ENCODE results near the gene KLK7.
"Not testable (repeated sequence)": the region's sequence is repeated elsewhere in the genome, so short reads cannot be mapped to it uniquely, and the experiment has no call there.

KLK7 gene

DNA sequence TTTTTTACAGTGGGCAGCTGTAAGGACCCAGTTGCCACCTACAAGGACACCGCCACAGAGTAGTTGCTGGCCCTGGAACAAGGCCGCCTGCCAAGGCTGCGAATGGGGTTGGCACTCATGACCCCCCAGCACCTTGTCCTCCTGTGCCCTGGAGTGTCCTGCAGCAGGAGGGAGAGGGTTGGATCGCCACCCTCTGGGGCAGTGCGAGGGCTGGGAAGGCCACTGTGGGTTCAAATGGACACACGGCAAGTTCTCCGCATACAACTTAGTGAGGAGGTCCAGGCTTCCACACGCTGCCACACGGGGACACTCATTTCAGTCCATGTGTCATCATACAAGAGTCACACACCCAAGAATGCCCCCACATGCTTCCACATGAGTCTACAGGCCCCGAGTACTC, 16.7 kb upstream of the KLK7 start:
- H3K27ac ChIP-seq (ENCODE audit: low read depth, low read length, severe bottlenecking): no peak overlapping the region
- no peaks in the 10 kb centered on the region for H3K9me3 ChIP-seq (ENCODE audit: control insufficient read depth, low read length)
- no peaks in the 10 kb centered on the region for H3K4me1 ChIP-seq (ENCODE audit: control insufficient read depth, insufficient read depth, low read length, poor library complexity, severe bottlenecking)
- no peak overlapping the region for H3K4me3 ChIP-seq (ENCODE audit: extremely low read depth, insufficient read depth, low read length, poor library complexity, severe bottlenecking)
- 93 to 96% methylated on average over 9 to 10 of the region's 10 CpGs for WGBS, 2 experiments (ENCODE audit: insufficient coverage in 2 of 2)
- H3K36me3 ChIP-seq (ENCODE audit: control insufficient read depth, insufficient read depth, low read length): no peaks in the 10 kb centered on the region

DNA sequence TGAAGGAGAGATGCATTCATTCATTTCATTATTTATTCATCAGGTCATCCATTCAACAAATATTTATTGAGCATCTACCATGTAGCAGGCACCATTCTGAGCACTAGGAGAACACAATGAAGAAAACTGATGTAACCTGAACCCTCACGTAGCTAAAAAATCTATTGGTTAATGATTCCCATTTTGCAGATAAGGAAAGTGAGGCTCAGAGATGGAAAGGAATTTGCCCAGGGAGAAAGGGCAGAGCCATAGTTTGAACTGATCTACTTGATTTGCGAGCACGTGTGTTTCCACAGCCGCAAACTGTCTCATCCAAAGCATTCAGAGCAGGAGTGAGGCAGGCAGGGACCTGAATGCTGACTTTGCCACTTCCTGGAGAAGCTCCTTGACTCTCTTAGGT, 15.0 kb upstream of the KLK7 start:
- Histone ChIP-seq H3K4me1 (ENCODE audit: control insufficient read depth, insufficient read depth, low read length, poor library complexity, severe bottlenecking) (no peaks in the 10 kb centered on the region), H3K36me3 (ENCODE audit: control insufficient read depth, insufficient read depth, low read length) (no peaks in the 10 kb centered on the region), H3K4me3 (ENCODE audit: extremely low read depth, insufficient read depth, low read length, poor library complexity, severe bottlenecking) (no peak overlapping the region), H3K9me3 (ENCODE audit: control insufficient read depth, low read length) (no peaks in the 10 kb centered on the region), H3K27ac (ENCODE audit: low read depth, low read length, severe bottlenecking) (no peak overlapping the region)
- WGBS, 2 experiments (ENCODE audit: insufficient coverage in 2 of 2): 82 to 88% methylated on average over 4 of the region's 4 CpGs

DNA sequence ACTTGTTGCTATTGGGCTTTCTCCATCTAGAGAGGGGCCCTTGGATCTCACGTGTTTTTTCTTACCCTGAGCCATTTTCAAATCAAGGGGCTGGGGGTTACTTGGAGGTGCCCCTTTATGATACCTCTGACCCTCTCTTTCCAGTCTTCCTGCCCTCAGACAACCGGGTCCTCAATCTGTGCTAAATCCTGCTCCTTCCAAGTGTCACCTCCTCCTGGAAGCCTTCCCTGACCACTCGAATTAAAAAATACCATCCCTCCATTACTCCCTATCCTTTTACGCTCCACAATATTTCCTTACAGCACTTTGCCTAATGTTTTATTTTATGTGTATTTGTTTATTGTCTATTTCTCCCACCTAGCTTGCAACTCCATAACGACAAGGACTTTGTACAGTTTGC, 14.3 kb upstream of the KLK7 start:
- no peaks in the 10 kb centered on the region for H3K36me3 ChIP-seq (ENCODE audit: control insufficient read depth, insufficient read depth, low read length)
- 56 to 81% methylated on average over 1 to 2 of the region's 5 CpGs for WGBS, 2 experiments (ENCODE audit: insufficient coverage in 2 of 2)

DNA sequence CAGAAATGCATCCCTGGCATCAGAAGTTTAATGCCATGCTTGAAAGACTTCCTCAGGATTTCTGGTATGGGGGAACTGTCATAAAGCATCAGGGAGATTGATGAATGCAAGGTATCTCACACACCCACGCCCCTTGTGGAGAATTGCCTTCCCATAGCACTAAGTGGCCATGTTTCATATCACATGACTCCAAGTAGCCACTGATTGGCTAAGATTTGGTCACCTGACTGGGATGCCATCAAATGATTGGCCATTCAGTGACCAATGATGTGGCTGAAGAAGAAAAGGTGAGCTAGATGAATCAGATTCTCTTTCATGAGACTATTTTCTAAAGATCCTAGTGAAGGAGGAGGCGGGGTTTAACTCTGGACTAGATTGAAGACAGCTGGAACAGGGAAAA, 10.4 kb upstream of the KLK7 start:
- WGBS, 2 experiments (ENCODE audit: insufficient coverage in 2 of 2): 100% methylated on average over 1 of the region's 2 CpGs
- H3K4me1 ChIP-seq (ENCODE audit: control insufficient read depth, insufficient read depth, low read length, poor library complexity, severe bottlenecking): no peaks in the 10 kb centered on the region
- H3K27ac ChIP-seq (ENCODE audit: low read depth, low read length, severe bottlenecking): no peak overlapping the region
- H3K36me3 ChIP-seq (ENCODE audit: control insufficient read depth, insufficient read depth, low read length): no peaks in the 10 kb centered on the region
- H3K4me3 ChIP-seq (ENCODE audit: extremely low read depth, insufficient read depth, low read length, poor library complexity, severe bottlenecking): no peak overlapping the region
- no peaks in the 10 kb centered on the region for H3K9me3 ChIP-seq (ENCODE audit: control insufficient read depth, low read length)

More for the DNA sequence above, 14.3 kb upstream of the KLK7 start:
- no peak overlapping the region for H3K4me3 ChIP-seq (ENCODE audit: extremely low read depth, insufficient read depth, low read length, poor library complexity, severe bottlenecking)
- H3K9me3 ChIP-seq (ENCODE audit: control insufficient read depth, low read length): no peaks in the 10 kb centered on the region
- H3K4me1 ChIP-seq (ENCODE audit: control insufficient read depth, insufficient read depth, low read length, poor library complexity, severe bottlenecking): no peaks in the 10 kb centered on the region
- H3K27ac ChIP-seq (ENCODE audit: low read depth, low read length, severe bottlenecking): no peak overlapping the region

DNA sequence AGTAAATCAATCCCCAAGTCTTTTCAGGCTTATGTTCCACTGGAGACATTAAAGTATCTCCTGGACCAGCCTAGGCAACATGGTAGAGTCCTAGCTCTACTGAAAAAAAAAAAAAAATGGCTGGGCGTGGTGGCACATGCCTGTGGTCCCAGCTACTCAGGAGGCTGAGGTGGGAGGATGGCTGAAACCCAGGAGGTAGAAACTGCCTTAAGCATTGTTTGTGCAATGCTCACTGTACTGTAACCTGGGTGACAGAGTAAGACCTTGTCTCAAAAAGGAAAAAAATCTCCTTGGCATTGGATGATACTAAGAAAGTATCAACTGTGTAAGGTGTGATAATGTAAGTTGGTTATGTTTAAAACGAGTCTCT, 8.9 kb upstream of the KLK7 start:
- Histone ChIP-seq H3K9me3 (ENCODE audit: control insufficient read depth, low read length) (no peaks in the 10 kb centered on the region), H3K4me1 (ENCODE audit: control insufficient read depth, insufficient read depth, low read length, poor library complexity, severe bottlenecking) (no peaks in the 10 kb centered on the region), H3K36me3 (ENCODE audit: control insufficient read depth, insufficient read depth, low read length) (no peaks in the 10 kb centered on the region), H3K27ac (ENCODE audit: low read depth, low read length, severe bottlenecking) (no peak overlapping the region), H3K4me3 (ENCODE audit: extremely low read depth, insufficient read depth, low read length, poor library complexity, severe bottlenecking) (no peak overlapping the region)
- 75 to 93% methylated on average over 1 to 2 of the region's 2 CpGs for WGBS, 2 experiments (ENCODE audit: insufficient coverage in 2 of 2)

DNA sequence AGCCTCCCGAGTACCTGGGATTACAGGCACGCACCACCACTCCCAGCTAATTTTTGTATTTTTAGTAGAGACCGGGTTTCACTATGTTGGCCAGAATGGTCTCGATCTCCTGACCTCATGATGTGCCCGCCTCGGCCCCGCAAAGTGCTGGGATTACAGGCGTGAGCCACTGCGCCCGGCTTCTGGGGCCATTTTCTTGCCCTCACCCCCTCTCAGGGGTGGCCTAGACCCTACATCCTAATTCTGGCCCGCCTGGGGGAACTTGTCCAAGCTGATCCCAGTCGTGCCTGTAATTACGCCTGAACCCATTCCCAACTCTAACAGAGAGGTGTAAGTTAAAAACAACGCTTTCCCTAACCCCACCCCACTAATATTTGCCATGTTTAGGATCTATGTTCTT, 699 bp upstream of the KLK7 start:
- 86 to 90% methylated on average over 5 to 11 of the region's 14 CpGs for WGBS, 2 experiments (ENCODE audit: insufficient coverage in 2 of 2)
- not testable (repeated sequence) for H3K27ac ChIP-seq (ENCODE audit: low read depth, low read length, severe bottlenecking); H3K9me3 ChIP-seq (ENCODE audit: control insufficient read depth, low read length); H3K4me1 ChIP-seq (ENCODE audit: control insufficient read depth, insufficient read depth, low read length, poor library complexity, severe bottlenecking); H3K4me3 ChIP-seq (ENCODE audit: extremely low read depth, insufficient read depth, low read length, poor library complexity, severe bottlenecking); H3K36me3 ChIP-seq (ENCODE audit: control insufficient read depth, insufficient read depth, low read length)

DNA sequence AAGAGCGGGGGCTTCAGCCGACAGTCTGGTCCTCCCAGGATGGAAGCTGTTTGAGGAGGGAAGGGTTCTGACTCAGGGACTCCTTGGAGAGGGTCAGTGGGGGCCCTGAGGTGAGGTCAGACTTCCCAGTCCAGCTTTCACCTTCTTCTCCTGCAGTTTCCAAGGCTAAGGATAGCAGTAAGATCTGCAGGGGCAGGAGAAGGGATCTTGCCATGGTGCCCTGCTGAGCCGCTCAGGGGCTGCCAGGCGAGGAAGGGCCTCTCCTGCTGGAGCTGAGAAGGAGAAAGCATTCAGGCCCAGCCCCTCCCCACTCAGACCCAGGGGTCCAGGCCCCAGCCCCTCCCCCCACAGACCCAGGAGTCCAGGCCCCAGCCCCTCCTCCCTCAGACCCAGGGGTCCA, 1.5 kb downstream of the KLK7 start:
- Histone ChIP-seq H3K4me3 (ENCODE audit: extremely low read depth, insufficient read depth, low read length, poor library complexity, severe bottlenecking) (no peak overlapping the region), H3K27ac (ENCODE audit: low read depth, low read length, severe bottlenecking) (no peak overlapping the region), H3K9me3 (ENCODE audit: control insufficient read depth, low read length) (no peaks in the 10 kb centered on the region), H3K36me3 (ENCODE audit: control insufficient read depth, insufficient read depth, low read length) (no peaks in the 10 kb centered on the region), H3K4me1 (ENCODE audit: control insufficient read depth, insufficient read depth, low read length, poor library complexity, severe bottlenecking) (peaks cover 8% of the 10 kb centered on the region)
- 65 to 86% methylated on average over 2 to 4 of the region's 4 CpGs for WGBS, 2 experiments (ENCODE audit: insufficient coverage in 2 of 2)

DNA sequence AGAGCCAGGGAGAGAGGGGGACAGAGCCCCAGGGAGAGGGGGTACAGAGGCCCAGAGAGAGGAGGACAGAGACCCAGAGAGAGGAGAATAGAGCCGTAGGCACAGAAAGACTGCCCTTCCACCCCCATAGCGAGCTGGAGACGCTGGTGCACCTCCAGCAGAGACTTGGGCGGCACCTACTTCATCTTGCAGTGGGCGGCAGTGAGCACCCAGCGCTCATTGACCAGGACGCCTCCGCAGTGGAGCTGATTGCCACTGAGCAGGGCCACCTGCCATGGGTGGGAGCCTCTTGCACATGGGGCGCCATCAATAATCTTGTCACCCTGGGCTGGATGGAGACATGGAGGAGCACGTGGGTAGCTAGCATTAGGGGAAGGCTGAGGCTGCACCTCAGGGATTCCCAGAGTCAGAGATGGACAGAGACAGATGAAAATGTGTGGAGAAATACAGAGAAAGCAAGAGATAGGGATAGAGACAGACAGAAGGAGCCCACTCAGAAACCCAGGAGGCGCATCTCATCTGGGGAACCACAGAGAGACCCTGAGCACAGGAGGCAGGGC, 2.0 kb downstream of the KLK7 start:
- Histone ChIP-seq H3K4me3 (ENCODE audit: extremely low read depth, insufficient read depth, low read length, poor library complexity, severe bottlenecking) (no peak overlapping the region), H3K9me3 (ENCODE audit: control insufficient read depth, low read length) (no peaks in the 10 kb centered on the region), H3K36me3 (ENCODE audit: control insufficient read depth, insufficient read depth, low read length) (no peaks in the 10 kb centered on the region), H3K27ac (ENCODE audit: low read depth, low read length, severe bottlenecking) (no peak overlapping the region), H3K4me1 (ENCODE audit: control insufficient read depth, insufficient read depth, low read length, poor library complexity, severe bottlenecking) (peaks cover 8% of the 10 kb centered on the region)
- WGBS, 2 experiments (ENCODE audit: insufficient coverage in 2 of 2): 72% methylated on average over 8 to 10 of the region's 11 CpGs

DNA sequence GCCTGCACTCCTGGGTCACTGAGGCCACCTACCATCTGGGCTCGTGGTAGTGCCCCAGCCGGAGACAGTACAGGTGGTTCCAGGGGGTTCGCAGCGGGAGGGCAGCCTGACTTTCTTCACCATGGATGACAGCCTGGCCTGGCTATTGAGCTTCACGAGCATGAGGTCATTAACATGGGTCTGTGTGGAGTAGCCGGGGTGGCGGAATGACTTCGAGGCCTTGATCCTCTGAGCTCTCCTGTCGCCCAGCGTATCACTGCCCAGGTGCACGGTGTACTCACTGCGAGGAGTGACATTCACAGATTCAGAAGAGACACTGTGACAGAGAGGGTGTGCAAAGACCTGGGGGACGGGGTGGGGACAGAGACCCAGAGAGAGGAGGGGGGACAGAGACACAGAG, 3.5 kb downstream of the KLK7 start:
- Histone ChIP-seq H3K27ac (ENCODE audit: low read depth, low read length, severe bottlenecking) (no peak overlapping the region), H3K4me3 (ENCODE audit: extremely low read depth, insufficient read depth, low read length, poor library complexity, severe bottlenecking) (no peak overlapping the region), H3K4me1 (ENCODE audit: control insufficient read depth, insufficient read depth, low read length, poor library complexity, severe bottlenecking) (peaks cover 8% of the 10 kb centered on the region), H3K36me3 (ENCODE audit: control insufficient read depth, insufficient read depth, low read length) (no peaks in the 10 kb centered on the region), H3K9me3 (ENCODE audit: control insufficient read depth, low read length) (no peaks in the 10 kb centered on the region)
- 84 to 91% methylated on average over 12 of the region's 13 CpGs for WGBS, 2 experiments (ENCODE audit: insufficient coverage in 2 of 2)

DNA sequence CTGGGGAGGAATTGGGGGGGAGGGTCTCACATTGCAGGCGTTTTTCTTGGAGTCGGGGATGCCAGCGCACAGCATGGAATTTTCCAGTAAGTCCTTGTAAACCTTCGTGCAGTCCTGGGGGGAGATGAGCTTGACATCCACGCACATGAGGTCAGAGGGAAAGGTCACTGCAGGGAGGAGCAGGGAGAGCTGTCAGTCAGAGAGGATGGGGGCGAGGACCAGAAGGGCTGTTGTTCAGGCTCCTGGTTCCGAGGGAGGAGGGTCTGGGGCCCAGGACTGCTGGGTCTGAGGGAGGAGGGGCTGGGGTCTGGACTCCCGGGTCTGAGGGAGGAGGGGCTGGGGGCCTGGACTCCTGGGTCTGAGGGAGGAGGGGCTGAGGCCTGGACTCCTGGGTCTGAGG, 4.0 kb downstream of the KLK7 start:
- Histone ChIP-seq H3K27ac (ENCODE audit: low read depth, low read length, severe bottlenecking) (no peak overlapping the region), H3K9me3 (ENCODE audit: control insufficient read depth, low read length) (no peaks in the 10 kb centered on the region), H3K4me1 (ENCODE audit: control insufficient read depth, insufficient read depth, low read length, poor library complexity, severe bottlenecking) (peaks cover 8% of the 10 kb centered on the region), H3K36me3 (ENCODE audit: control insufficient read depth, insufficient read depth, low read length) (no peaks in the 10 kb centered on the region), H3K4me3 (ENCODE audit: extremely low read depth, insufficient read depth, low read length, poor library complexity, severe bottlenecking) (no peak overlapping the region)
- WGBS, 2 experiments (ENCODE audit: insufficient coverage in 2 of 2): 42 to 61% methylated on average over 5 to 8 of the region's 8 CpGs

DNA sequence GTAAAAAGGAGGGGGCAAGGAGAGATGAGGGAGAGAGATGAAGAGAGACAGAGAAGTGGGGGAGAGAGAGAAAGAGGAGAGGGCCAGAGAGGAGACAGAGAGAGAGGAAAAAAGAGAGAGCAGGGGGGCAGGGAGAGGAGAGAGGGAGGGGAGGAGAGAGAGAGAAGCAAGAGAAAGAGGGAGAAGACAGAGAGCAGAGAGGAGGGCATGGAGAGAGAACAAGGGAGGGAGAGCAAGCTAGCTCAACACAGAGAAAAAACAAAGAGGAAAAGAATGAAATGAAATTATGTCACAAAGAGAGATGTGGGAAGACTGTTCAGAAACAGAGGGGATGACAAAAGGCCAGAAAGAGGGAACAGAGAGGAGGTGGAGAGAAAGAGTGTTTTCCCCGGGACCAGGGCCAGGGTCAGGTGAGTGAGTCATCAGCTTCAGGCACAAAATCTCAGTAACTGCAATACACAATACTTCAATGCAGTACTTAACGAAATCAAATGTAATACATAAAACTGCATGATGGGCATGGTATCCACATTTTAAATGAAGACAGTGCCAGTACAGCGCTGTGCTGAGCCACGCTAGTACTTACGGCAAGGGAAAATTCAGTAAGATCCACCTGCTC, 4.8 kb downstream of the KLK7 start:
- no peaks in the 10 kb centered on the region for H3K36me3 ChIP-seq (ENCODE audit: control insufficient read depth, insufficient read depth, low read length)
- H3K4me1 ChIP-seq (ENCODE audit: control insufficient read depth, insufficient read depth, low read length, poor library complexity, severe bottlenecking): peaks cover 8% of the 10 kb centered on the region
- H3K9me3 ChIP-seq (ENCODE audit: control insufficient read depth, low read length): no peaks in the 10 kb centered on the region
- no peak overlapping the region for H3K27ac ChIP-seq (ENCODE audit: low read depth, low read length, severe bottlenecking)
- WGBS, 2 experiments (ENCODE audit: insufficient coverage in 2 of 2): 92 to 96% methylated on average over 4 of the region's 5 CpGs
- no peak overlapping the region for H3K4me3 ChIP-seq (ENCODE audit: extremely low read depth, insufficient read depth, low read length, poor library complexity, severe bottlenecking)

All from mesodermal cell (in vitro differentiated cells).